ENCODE data around the gene EGLN1.

The EGLN1 gene

DNA sequence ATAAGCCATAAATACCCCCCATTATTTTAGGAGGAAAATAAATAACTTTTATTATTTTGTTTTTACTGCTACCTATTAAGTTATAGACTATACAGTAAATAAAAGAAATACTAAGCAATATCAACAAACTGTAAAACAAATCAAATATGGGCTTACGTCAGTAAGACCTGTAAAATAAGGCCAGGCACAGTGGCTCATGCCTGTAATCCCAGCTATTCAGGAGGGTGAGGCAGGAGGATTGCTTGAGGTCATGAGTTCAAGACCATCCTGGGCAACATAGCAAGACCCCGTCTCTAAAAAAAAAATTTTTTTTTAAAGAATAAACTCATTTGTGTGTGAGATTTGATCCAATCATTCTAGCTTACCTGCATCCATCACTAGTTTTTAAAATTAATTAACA lies 17.8 kb downstream of the EGLN1 start:
- peaks cover 10% of the 10 kb centered on the region for H3K36me3 ChIP-seq
- DNase-seq: no peak
- no peaks in the 10 kb centered on the region for H3K27me3 ChIP-seq
- TF ChIP-seq CTCF (IDR thresholded peaks at IDR 0.05; ENCODE audit: low read depth, low read length): no peak
- peaks cover 9% of the 10 kb centered on the region for H3K4me1 ChIP-seq
- H3K4me3 ChIP-seq (ENCODE audit: low read depth, low read length): no peak overlapping the region
- H3K9me3 ChIP-seq: no peaks in the 10 kb centered on the region

- no peaks in the 10 kb centered on the region for H3K9me3 ChIP-seq
- no peak overlapping the region for H3K4me3 ChIP-seq (ENCODE audit: low read depth, low read length)
- no peaks in the 10 kb centered on the region for H3K27me3 ChIP-seq
- TF ChIP-seq CTCF (IDR thresholded peaks at IDR 0.05; ENCODE audit: low read depth, low read length): no peak
- no peaks in the 10 kb centered on the region for H3K36me3 ChIP-seq
- no peak for DNase-seq
- H3K4me1 ChIP-seq: no peaks in the 10 kb centered on the region; the same call in 1 of the 2 replicates
Measured at GRCh38 chr1:231401478-231401877, 20.6 kb downstream of the EGLN1 start.

- no peaks in the 10 kb centered on the region for H3K9me3 ChIP-seq
- no peaks in the 10 kb centered on the region for H3K27me3 ChIP-seq
- no peak for TF ChIP-seq CTCF (IDR thresholded peaks at IDR 0.05; ENCODE audit: low read depth, low read length)
- H3K36me3 ChIP-seq: no peaks in the 10 kb centered on the region
- no peak for DNase-seq
- H3K4me3 ChIP-seq (ENCODE audit: low read depth, low read length): no peak overlapping the region
- peaks cover 12% of the 10 kb centered on the region for H3K4me1 ChIP-seq
Measured at GRCh38 chr1:231397886-231398671, 24.0 kb downstream of the EGLN1 start.

- H3K4me1 ChIP-seq: peaks cover 12% of the 10 kb centered on the region
- H3K27me3 ChIP-seq: no peaks in the 10 kb centered on the region
- no peak for TF ChIP-seq CTCF (IDR thresholded peaks at IDR 0.05; ENCODE audit: low read depth, low read length)
- H3K9me3 ChIP-seq: no peaks in the 10 kb centered on the region
- no peak overlapping the region for H3K4me3 ChIP-seq (ENCODE audit: low read depth, low read length)
- no peaks in the 10 kb centered on the region for H3K36me3 ChIP-seq
- no peak for DNase-seq
Measured at GRCh38 chr1:231396643-231397042, 25.4 kb downstream of the EGLN1 start.

- no peaks in the 10 kb centered on the region for H3K9me3 ChIP-seq
- no peaks in the 10 kb centered on the region for H3K36me3 ChIP-seq
- peaks cover 12% of the 10 kb centered on the region for H3K4me1 ChIP-seq
- no peak for DNase-seq
- TF ChIP-seq CTCF (IDR thresholded peaks at IDR 0.05; ENCODE audit: low read depth, low read length): no peak
- no peaks in the 10 kb centered on the region for H3K27me3 ChIP-seq
- H3K4me3 ChIP-seq (ENCODE audit: low read depth, low read length): no peak overlapping the region
Measured at GRCh38 chr1:231395998-231396390, 26.1 kb downstream of the EGLN1 start.

Data from BE2C (cell line).